HG02885 (cell line): ENCODE measurements around the gene UNG.
"Not testable (repeated sequence)": the region's sequence is repeated elsewhere in the genome, so short reads cannot be mapped to it uniquely, and the experiment has no call there.

ENCODE experiments used
- ATAC-seq: cut with Tn5 transposase; IDR thresholded peaks from one replicate; pipeline ENCODE4 v1.9.1; 2021; ENCODE audit warnings: mild to moderate bottlenecking; ENCODE audit not compliant: unreplicated experiment, poor library complexity

The UNG gene

GRCh38 chr12:109097435-109098182, at the start of gene UNG:
Gene UNG, plus strand, starts transcription at chr12:109097597. Its CDS starts 83 bp downstream, at chr12:109097680.
- ATAC-seq = peak; percentile 92

- ATAC-seq = not testable (repeated sequence)
Measured at GRCh38 chr12:109048706-109049105, 48.7 kb upstream of the UNG start.

GRCh38 chr12:109049794-109050193, 47.6 kb upstream of the UNG start:
- ATAC-seq = not testable (repeated sequence)

- ATAC-seq = no peak
Measured at GRCh38 chr12:109052097-109052413, 45.3 kb upstream of the UNG start.

GRCh38 chr12:109052414-109053323, 44.7 kb upstream of the UNG start, which contains the start of gene USP30:
Gene USP30, plus strand, starts transcription at chr12:109052576. Its CDS starts 103 bp downstream, at chr12:109052679.
- ATAC-seq = peak; percentile 76

GRCh38 chr12:109053382-109054123, 43.8 kb upstream of the UNG start:
- ATAC-seq = peak; percentile 56

- not testable (repeated sequence) for ATAC-seq
Measured at GRCh38 chr12:109054124-109054513, 43.3 kb upstream of the UNG start.

- ATAC-seq = no peak
Measured at GRCh38 chr12:109054520-109054919, 42.9 kb upstream of the UNG start.

- no peak for ATAC-seq
Measured at GRCh38 chr12:109056891-109057290, 40.5 kb upstream of the UNG start.

GRCh38 chr12:109057376-109057775, 40.0 kb upstream of the UNG start:
- ATAC-seq = no peak

- ATAC-seq = no peak
Measured at GRCh38 chr12:109058773-109059172, 38.6 kb upstream of the UNG start.

- no peak for ATAC-seq
Measured at GRCh38 chr12:109064143-109064542, 33.3 kb upstream of the UNG start.

GRCh38 chr12:109065154-109065852, 32.1 kb upstream of the UNG start:
- ATAC-seq = no peak

GRCh38 chr12:109065853-109066193, 31.6 kb upstream of the UNG start:
- no peak for ATAC-seq

- no peak for ATAC-seq
Measured at GRCh38 chr12:109069307-109070271, 27.8 kb upstream of the UNG start.

- ATAC-seq = no peak
Measured at GRCh38 chr12:109074866-109075265, 22.5 kb upstream of the UNG start.

GRCh38 chr12:109082751-109083150, 14.6 kb upstream of the UNG start:
- no peak for ATAC-seq

GRCh38 chr12:109084425-109084824, 13.0 kb upstream of the UNG start:
- ATAC-seq = no peak

- no peak for ATAC-seq
Measured at GRCh38 chr12:109085590-109085989, 11.8 kb upstream of the UNG start.
